SK-N-SH (cell line): Measurements from ENCODE around the gene PLGRKT. TPM values are rescaled to one million over a fixed set of nuclear protein-coding genes. Genes with fewer than 3 reads are reported as not detected.

Experiments
- CTCF ChIA-PET: fragments of 300-600, 350-600 bp; formaldehyde crosslinking; extraction: SDS; loops from one replicate; lab custom pipeline; 2021; lab: Yijun Ruan, JAX
- POLR2A ChIA-PET: fragments of 350-600 bp; sonication (Branson Sonifier 250); formaldehyde crosslinking; extraction: SDS; loops from one replicate; lab custom pipeline; 2020; ENCODE audit warnings: antibody characterized with exemption, inconsistent platforms; lab: Yijun Ruan, JAX
- DNase-seq: peaks from one replicate; pipeline ENCODE4 v3.0.0; 2012
- H2AFZ ChIP-seq: fragments of 200-600 bp; sonication (generic); 2 replicates; pipeline ENCODE4 v1.8.1; 2016; ENCODE audit warnings: antibody characterized with exemption, mild to moderate bottlenecking, low read depth
- H3F3A ChIP-seq: fragments of 200-600 bp; sonication (generic); replicated peaks from 2 replicates; pipeline ENCODE3; 2016; ENCODE audit warnings: antibody characterized with exemption, mild to moderate bottlenecking; ENCODE audit not compliant: insufficient read depth
- H3K27ac ChIP-seq, 2 experiments: fragments of 200-500 bp in 1 of 2; fragments of 200-600 bp in 1 of 2; sonication (Bioruptor generic) in 1 of 2; sonication (generic), shearing (Covaris generic) in 1 of 2; 2 replicates each; pipeline versions ENCODE4 v1.5.1 to v1.6.1; 2014 to 2016; ENCODE audit warnings: low read depth in 2 of 2, inconsistent platforms in 1 of 2, low read length in 1 of 2, mild to moderate bottlenecking in 1 of 2, mixed read lengths in 1 of 2
- H3K27me3 ChIP-seq: fragments of 200-600 bp; sonication (generic), shearing (Covaris generic); 2 replicates; pipeline ENCODE4 v1.6.1; 2016; ENCODE audit warnings: mixed run types; ENCODE audit not compliant: insufficient read depth
- H3K36me3 ChIP-seq, 2 experiments: fragments of 200-500 bp in 1 of 2; fragments of 200-600 bp in 1 of 2; sonication (Bioruptor generic) in 1 of 2; sonication (generic) in 1 of 2; replicated peaks in 1 of 2; 2 replicates each; pipeline versions ENCODE3 to v1.5.1; 2014 to 2016; ENCODE audit warnings: low read length in 1 of 2, mild to moderate bottlenecking in 1 of 2; ENCODE audit not compliant: insufficient read depth in 2 of 2, control insufficient read depth in 1 of 2
- H3K4me1 ChIP-seq, 2 experiments: fragments of 200-500 bp in 1 of 2; fragments of 200-600 bp in 1 of 2; sonication (Bioruptor generic) in 1 of 2; sonication (generic), shearing (Covaris generic) in 1 of 2; 2 replicates each; pipeline versions ENCODE4 v1.5.1 to v1.6.1; 2014 to 2016; ENCODE audit warnings: low read depth in 1 of 2, low read length in 1 of 2, mixed run types in 1 of 2; ENCODE audit not compliant: insufficient read depth in 2 of 2, control insufficient read depth in 1 of 2
- H3K4me2 ChIP-seq: fragments of 200-600 bp; sonication (generic), shearing (Covaris generic); 2 replicates; pipeline ENCODE4 v1.6.1; 2017; ENCODE audit warnings: mixed run types
- H3K4me3 ChIP-seq, 2 experiments: fragments of 200-500 bp in 1 of 2; fragments of 200-600 bp in 1 of 2; sonication (Bioruptor generic) in 1 of 2; sonication (generic), shearing (Covaris generic) in 1 of 2; 2 replicates each; pipeline versions ENCODE4 v1.5.1 to v1.8.1; 2014 to 2016; ENCODE audit warnings: low read depth in 2 of 2, inconsistent platforms in 1 of 2, low read length in 1 of 2, mild to moderate bottlenecking in 1 of 2, mixed read lengths in 1 of 2, moderate library complexity in 1 of 2
- H3K79me2 ChIP-seq: fragments of 200-600 bp; sonication (generic); 2 replicates; pipeline ENCODE4 v1.8.1; 2017; ENCODE audit warnings: mild to moderate bottlenecking; ENCODE audit not compliant: insufficient read depth
- H3K9ac ChIP-seq: fragments of 200-600 bp; sonication (generic); 2 replicates; pipeline ENCODE4 v1.6.1; 2017; ENCODE audit warnings: mixed run types
- H3K9me2 ChIP-seq: fragments of 200-600 bp; sonication (generic); 2 replicates; pipeline ENCODE4 v1.6.1; 2017; ENCODE audit warnings: mixed run types
- H3K9me3 ChIP-seq: fragments of 200-600 bp; sonication (generic); 2 replicates; pipeline ENCODE4 v1.6.1; 2017; ENCODE audit warnings: mixed run types, mild to moderate bottlenecking, moderate library complexity
- H4K20me1 ChIP-seq: fragments of 200-600 bp; sonication (generic); 2 replicates; pipeline ENCODE4 v1.6.1; 2017; ENCODE audit warnings: mild to moderate bottlenecking, mixed run types; ENCODE audit not compliant: insufficient read depth
- CHD2 ChIP-seq: fragments of 150-350 bp; IDR thresholded peaks from 2 replicates; pipeline ENCODE4 v1.6.1; 2018; ENCODE audit warnings: low read length; ENCODE audit not compliant: partially characterized antibody
- FOSL2 ChIP-seq: IDR thresholded peaks from 2 replicates; pipeline ENCODE4 v1.4.0; 2012; ENCODE audit warnings: low read depth, mild to moderate bottlenecking, moderate library complexity, borderline replicate concordance
- GATA2 ChIP-seq: sonication (generic); formaldehyde crosslinking; IDR thresholded peaks from 2 replicates; pipeline ENCODE4 v1.5.0; 2020; ENCODE audit warnings: mild to moderate bottlenecking, missing genetic modification reagents
- NFIC ChIP-seq: IDR thresholded peaks from 2 replicates; pipeline ENCODE4 v1.4.0; 2012; ENCODE audit warnings: borderline replicate concordance
- NRF1 ChIP-seq: IDR thresholded peaks from 2 replicates; pipeline ENCODE4 v1.6.1; 2012; ENCODE audit warnings: low read depth, mild to moderate bottlenecking, low read length
- RFX5 ChIP-seq: IDR thresholded peaks from 2 replicates; pipeline ENCODE4 v1.6.1; 2012; ENCODE audit warnings: mild to moderate bottlenecking, improper control_type of control experiment, low read length
- RXRA ChIP-seq: IDR thresholded peaks from 2 replicates; pipeline ENCODE4 v1.4.0; 2012; ENCODE audit warnings: low read depth, mild to moderate bottlenecking, borderline replicate concordance
- SIN3A ChIP-seq: IDR thresholded peaks from 2 replicates; pipeline ENCODE4 v1.6.1; 2012; ENCODE audit warnings: low read depth, mild to moderate bottlenecking, low read length, moderate library complexity, borderline replicate concordance
- TAF1 ChIP-seq: IDR thresholded peaks from 2 replicates; pipeline ENCODE4 v1.6.1; 2012; ENCODE audit warnings: low read depth, mild to moderate bottlenecking, low read length, moderate library complexity, borderline replicate concordance
- TCF12 ChIP-seq: IDR thresholded peaks from 2 replicates; pipeline ENCODE4 v1.4.0; 2012
- TEAD4 ChIP-seq: IDR thresholded peaks from 2 replicates; pipeline ENCODE4 v1.4.0; 2012; ENCODE audit warnings: mild to moderate bottlenecking, borderline replicate concordance; ENCODE audit not compliant: insufficient read depth
- YY1 ChIP-seq: IDR thresholded peaks from 2 replicates; pipeline ENCODE4 v1.4.0; 2012; ENCODE audit warnings: low read depth, mild to moderate bottlenecking
- WGBS: methylation state at CpG from one replicate; pipeline ENCODE4 v1.1.6; 2017; ENCODE audit warnings: low lambda C conversion rate; 5-methylcytosine and 5-hydroxymethylcytosine counted together
- polyA plus RNA-seq, 3 experiments: library from polyadenylated mRNA; depleted of rRNA; stranded (reverse); fragments of >200 nt; gene quantifications; 2 replicates each; pipeline ENCODE4 v1.2.3, GENCODE V29; 2012
- TF ChIP-seq, protein P1 (sequence below): fragments of 150-350 bp; IDR thresholded peaks from 2 replicates; pipeline ENCODE4 v1.6.1; 2017; ENCODE audit warnings: antibody characterized with exemption, low read length, low read depth, borderline replicate concordance
- TF ChIP-seq, protein P2 (sequence below): IDR thresholded peaks from 2 replicates; pipeline ENCODE4 v1.4.0; 2012; ENCODE audit warnings: low read depth, borderline replicate concordance
- TF ChIP-seq, protein P3 (sequence below): IDR thresholded peaks from 2 replicates; pipeline ENCODE4; 2012

PLGRKT gene
- polyA plus RNA-seq, 1 of the 3 experiments (the other 2 are of a cell fraction): 11.4 TPM

DNA sequence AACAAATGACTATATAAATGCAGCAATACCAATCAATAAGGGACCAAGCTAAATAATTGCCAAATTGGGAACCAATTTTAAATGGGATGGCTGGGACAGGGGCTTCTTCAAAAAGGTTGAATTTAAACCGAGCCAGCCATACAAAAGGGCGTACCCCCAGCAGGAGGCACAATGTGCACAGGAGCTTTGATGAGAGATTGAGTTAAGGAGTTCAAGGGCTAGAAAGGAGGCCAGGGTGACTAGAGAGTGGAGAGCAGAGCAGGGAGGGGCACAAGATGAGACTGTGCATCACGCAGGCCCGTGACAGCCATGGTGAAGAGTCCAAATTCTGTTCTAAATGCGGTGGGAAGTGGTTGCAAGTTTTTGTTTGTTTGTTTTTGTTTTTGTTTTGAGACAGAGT, 49.3 kb upstream of the PLGRKT start (continued):
- TF ChIP-seq TAF1: no peak
- TF ChIP-seq NRF1: no peak
- TF ChIP-seq FOSL2: no peak
- TF ChIP-seq TCF12: no peak

DNA sequence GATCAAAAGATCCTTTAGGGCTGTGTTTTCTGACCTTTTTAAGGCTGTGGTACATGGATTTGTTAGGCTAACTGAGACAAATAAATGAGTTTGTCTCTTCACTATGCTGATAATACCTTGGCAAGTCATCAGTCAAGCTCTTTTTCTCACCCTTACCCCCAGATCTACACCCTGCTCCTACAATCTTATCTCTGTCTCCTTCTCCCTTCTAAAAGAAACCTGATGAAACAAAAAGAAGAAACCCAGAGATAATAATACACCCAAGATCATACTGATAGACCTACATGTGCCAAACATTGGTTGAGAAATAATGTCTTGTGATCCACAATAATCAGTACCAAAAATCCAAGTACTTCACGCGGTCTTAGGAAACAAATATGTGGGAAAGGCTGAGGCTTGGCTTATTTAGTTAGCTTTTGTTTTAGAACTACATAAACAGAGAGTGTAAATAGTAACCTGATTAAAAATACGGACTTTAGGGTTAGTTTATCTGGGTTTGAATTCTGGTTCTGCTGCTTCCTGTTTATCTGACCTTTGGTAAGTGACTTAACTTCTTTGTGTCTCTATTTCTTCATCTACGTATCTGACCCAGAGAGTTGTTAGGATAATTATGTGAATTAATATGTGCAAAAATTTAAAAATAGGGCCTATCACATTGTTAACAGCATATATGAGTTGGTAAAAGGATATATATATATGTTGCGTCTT, 47.8 kb upstream of the PLGRKT start:
- Histone ChIP-seq H3K9ac (no peak overlapping the region), H3K27me3 (no peaks in the 10 kb centered on the region), H3K4me1 (no peaks in the 10 kb centered on the region), H3K9me3 (no peaks in the 10 kb centered on the region), H2AFZ (no peak overlapping the region), H3K36me3 (no peaks in the 10 kb centered on the region), H3K4me3 (no peak overlapping the region), H3F3A (no peaks in the 10 kb centered on the region), H3K9me2 (no peaks in the 10 kb centered on the region), H3K4me2 (no peak overlapping the region), H3K27ac (no peak overlapping the region), H3K79me2 (no peaks in the 10 kb centered on the region), H4K20me1 (no peaks in the 10 kb centered on the region)
- no peak for TF ChIP-seq GATA2 (CRISPR knock-in tag)
- TF ChIP-seq YY1: no peak
- no peak for TF ChIP-seq FOSL2
- TF ChIP-seq, protein P1, sequence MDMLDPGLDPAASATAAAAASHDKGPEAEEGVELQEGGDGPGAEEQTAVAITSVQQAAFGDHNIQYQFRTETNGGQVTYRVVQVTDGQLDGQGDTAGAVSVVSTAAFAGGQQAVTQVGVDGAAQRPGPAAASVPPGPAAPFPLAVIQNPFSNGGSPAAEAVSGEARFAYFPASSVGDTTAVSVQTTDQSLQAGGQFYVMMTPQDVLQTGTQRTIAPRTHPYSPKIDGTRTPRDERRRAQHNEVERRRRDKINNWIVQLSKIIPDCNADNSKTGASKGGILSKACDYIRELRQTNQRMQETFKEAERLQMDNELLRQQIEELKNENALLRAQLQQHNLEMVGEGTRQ: no peak
- TF ChIP-seq, protein P2, sequence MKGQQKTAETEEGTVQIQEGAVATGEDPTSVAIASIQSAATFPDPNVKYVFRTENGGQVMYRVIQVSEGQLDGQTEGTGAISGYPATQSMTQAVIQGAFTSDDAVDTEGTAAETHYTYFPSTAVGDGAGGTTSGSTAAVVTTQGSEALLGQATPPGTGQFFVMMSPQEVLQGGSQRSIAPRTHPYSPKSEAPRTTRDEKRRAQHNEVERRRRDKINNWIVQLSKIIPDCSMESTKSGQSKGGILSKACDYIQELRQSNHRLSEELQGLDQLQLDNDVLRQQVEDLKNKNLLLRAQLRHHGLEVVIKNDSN: no peak
- TF ChIP-seq TEAD4: no peak
- TF ChIP-seq, protein P3, sequence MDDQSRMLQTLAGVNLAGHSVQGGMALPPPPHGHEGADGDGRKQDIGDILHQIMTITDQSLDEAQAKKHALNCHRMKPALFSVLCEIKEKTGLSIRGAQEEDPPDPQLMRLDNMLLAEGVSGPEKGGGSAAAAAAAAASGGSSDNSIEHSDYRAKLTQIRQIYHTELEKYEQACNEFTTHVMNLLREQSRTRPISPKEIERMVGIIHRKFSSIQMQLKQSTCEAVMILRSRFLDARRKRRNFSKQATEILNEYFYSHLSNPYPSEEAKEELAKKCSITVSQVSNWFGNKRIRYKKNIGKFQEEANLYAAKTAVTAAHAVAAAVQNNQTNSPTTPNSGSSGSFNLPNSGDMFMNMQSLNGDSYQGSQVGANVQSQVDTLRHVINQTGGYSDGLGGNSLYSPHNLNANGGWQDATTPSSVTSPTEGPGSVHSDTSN: no peak
- TF ChIP-seq NFIC: no peak
- WGBS: 94% methylated on average over 5 of the region's 5 CpGs
- ChIA-PET CTCF (interaction anchor here (2.3 kb wide), 1 partner anchor 35 kb away, joined by 7 read pairs; the partner anchor contains the start of gene CD274), POLR2A (no interaction called here)
- no peak for DNase-seq

DNA sequence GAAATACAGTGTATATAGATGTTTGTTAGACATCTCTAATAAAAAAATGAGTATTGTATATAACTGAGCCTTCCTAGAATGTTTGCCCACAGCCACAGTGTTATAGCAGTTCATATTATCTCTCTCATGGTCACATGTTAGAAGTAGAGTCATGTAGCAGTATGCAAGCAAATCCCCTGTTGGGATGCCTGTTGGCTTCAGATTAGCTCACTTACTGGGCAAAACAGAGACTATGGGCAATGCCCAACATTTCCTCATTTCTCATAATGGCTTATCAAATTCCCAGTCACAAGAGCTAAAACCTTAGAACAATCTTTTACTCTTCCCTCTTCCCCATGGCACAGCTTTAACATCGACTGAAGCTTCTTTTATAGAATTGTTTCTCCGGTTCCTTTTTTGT, 45.6 kb upstream of the PLGRKT start:
- no peak overlapping the region for H3K4me2 ChIP-seq
- H3K27me3 ChIP-seq: no peaks in the 10 kb centered on the region
- no peaks in the 10 kb centered on the region for H3K79me2 ChIP-seq
- H4K20me1 ChIP-seq: no peaks in the 10 kb centered on the region
- no peak for DNase-seq
- H3F3A ChIP-seq: no peaks in the 10 kb centered on the region
- no peaks in the 10 kb centered on the region for H3K9me3 ChIP-seq
- ChIA-PET POLR2A (no interaction called here), CTCF (interaction anchor here (0.6 to 1.9 kb wide), 3 partner anchors 13 to 819 kb away, joined by 3 to 4 read pairs (median 3); no protein-coding TSS in a partner anchor)
- WGBS: 66% methylated on average over 2 of the region's 2 CpGs
- H3K9me2 ChIP-seq: no peaks in the 10 kb centered on the region
- no peaks in the 10 kb centered on the region for H3K4me1 ChIP-seq
- H2AFZ ChIP-seq: no peak overlapping the region
- no peak overlapping the region for H3K27ac ChIP-seq
- TF ChIP-seq TEAD4 (no peak), SIN3A (no peak), RXRA (no peak), CHD2 (no peak), NFIC (no peak), RFX5 (no peak)
- H3K4me3 ChIP-seq: no peak overlapping the region
- H3K9ac ChIP-seq: no peak overlapping the region
- H3K36me3 ChIP-seq: no peaks in the 10 kb centered on the region
